Fibroblast of pulmonary artery (primary cell): ENCODE results near the gene YJU2.

Experiments used
- DNase-seq: peaks from one replicate; pipeline ENCODE4 v3.0.0-alpha.2; 2010; ENCODE audit warnings: low read depth
- H3K4me3 ChIP-seq: replicated peaks from 2 replicates; pipeline ENCODE4 v1.5.1; 2011; ENCODE audit warnings: low read depth, mild to moderate bottlenecking, control low read depth, low read length, moderate library complexity
- TF ChIP-seq, protein P1 (sequence below): IDR thresholded peaks from 2 replicates; pipeline ENCODE4 v1.5.1; 2011; ENCODE audit warnings: mild to moderate bottlenecking, control low read depth, low read length, inconsistent platforms; ENCODE audit errors: missing control alignments

The YJU2 gene

DNA sequence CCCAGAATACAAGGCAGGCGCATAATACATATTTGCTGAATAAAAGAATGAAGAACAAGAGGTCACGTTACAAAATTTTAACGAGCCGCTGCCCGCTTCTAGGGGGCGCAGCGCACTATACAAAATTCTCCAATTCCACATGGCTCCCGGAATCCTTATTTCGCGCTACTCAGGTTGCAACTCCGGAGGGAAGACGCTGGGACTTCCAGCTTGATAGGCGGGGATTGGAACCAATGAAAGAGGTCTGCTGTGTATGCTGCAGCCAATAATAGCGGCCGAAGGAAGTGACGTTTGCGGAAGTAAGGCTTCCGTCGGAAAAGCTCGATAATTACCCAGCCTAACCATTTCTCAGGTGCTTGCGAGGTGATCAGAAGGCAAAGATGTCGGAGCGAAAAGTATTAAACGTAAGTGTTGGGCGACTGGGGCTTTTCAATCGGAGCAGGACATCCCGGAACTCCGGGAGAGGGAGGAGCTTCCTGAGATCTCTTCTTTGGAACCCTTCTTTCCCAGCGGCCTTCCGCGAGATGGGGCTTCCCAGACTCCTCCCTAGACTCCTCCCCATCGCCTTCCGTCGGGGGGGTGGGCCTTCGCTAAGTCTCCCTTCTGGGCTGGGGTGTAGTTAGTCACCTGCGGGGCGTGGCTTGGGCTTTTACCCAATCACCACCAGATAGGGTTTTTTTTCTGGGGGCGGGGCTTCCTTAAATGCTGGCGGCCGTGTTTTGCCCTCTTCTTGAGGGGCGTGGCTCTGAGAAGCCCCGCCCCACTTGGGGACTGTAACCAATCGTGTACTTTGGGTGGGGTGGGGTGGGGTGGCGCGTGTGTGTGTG lies at the start of gene YJU2:
YJU2 (plus strand) TSS at position 314 of the 827 bp plus-strand sequence; CDS start at position 381, 67 bp downstream.
- peak within 1 kb of the TSS; percentile 81 for H3K4me3 ChIP-seq
- TF ChIP-seq, protein P1, sequence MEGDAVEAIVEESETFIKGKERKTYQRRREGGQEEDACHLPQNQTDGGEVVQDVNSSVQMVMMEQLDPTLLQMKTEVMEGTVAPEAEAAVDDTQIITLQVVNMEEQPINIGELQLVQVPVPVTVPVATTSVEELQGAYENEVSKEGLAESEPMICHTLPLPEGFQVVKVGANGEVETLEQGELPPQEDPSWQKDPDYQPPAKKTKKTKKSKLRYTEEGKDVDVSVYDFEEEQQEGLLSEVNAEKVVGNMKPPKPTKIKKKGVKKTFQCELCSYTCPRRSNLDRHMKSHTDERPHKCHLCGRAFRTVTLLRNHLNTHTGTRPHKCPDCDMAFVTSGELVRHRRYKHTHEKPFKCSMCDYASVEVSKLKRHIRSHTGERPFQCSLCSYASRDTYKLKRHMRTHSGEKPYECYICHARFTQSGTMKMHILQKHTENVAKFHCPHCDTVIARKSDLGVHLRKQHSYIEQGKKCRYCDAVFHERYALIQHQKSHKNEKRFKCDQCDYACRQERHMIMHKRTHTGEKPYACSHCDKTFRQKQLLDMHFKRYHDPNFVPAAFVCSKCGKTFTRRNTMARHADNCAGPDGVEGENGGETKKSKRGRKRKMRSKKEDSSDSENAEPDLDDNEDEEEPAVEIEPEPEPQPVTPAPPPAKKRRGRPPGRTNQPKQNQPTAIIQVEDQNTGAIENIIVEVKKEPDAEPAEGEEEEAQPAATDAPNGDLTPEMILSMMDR: peak; percentile 50
- peak; percentile 100 for DNase-seq

DNA sequence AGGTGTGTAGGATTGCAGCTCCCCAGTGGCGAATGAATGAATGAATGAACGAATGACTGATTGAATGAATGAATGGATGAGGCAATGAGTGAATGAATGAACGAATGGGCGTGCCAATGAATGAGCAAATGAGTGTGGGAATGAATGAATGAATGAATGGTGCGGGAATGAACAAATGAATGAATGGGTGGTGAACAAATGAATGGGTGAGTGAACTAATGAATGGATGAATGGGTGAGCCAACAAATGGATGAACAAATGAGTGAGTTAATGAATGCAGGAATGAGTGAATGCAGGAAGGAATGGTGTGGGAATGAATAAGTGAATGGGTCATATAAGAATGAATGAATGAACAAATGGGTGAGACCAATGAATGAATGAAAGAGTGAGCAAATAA lies 49.7 kb upstream of the YJU2 start:
- TF ChIP-seq, protein P1: no peak
- DNase-seq: no peak
- H3K4me3 ChIP-seq: no peak overlapping the region

DNA sequence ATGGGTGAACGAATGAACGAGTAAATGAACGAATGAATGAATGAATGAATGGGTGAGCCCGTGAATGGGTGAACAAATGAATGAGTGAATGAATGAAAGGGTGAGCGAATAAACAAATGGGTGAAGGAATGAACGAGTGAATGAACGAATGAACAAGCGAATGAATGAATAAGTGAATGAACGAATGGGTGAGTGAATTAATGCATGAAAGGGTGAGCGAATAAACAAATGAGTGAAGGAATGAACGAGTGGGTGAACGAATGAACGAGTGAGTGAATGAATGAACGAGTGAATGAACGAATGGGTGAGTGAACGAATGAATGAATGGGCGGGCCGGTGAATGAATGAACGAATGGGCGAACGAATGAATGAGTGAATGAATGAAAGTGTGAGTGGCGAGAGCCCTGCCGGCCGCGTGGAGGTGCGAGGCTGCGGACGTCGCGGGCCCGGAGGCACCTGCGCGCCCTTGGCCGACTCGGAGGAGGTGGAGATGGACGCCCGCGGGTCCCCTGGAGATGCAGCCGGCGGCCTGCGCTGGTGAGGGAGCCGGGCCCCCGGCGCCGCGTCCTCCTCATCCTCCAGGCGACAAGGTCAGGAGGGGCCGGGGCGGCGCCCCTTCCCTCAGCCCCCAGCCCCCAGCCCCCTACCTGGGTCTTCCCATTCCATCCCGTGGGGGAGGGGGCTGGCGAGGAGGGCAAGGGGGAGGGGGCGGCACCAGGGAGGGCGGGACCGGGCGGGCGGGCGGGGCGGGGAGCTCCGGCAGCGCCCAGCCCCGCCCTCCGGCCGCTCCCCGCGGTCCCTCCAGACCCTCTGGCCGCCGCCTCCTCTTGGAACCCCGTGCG lies 49.0 kb upstream of the YJU2 start:
- TF ChIP-seq, protein P1: no peak
- DNase-seq: peak; percentile 10
- no peak overlapping the region for H3K4me3 ChIP-seq

DNA sequence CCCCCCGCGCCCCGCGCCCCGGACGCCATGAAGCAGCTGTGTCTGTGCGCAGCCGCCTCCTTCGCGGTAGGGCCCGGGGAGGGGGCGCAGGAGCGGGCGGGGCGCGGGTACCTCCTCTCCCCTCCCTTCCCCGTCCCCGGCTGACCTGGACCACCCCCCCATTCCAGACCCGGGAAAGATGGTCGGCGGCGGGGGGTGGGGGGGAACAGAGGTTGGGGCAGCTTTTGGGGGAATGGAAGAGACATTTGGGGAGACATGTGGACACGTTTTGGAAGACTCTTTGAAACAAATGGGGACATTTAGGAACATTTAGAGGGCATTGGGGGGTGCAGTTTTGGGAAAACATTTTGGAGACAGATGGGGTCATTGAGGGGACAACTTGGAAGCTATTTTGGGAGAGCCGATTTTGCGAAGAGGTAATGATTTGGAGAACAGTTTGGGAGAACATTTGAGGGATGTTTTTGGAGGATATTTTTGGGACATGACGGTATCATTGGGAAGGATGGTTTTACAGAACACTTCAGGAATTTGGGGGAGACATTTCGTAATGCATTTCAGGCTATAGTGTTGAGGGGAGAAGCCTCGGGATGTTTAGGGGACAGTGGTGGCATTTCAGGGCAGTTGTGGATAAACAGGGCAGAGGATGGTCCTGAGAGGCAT lies 48.3 kb upstream of the YJU2 start:
- DNase-seq: no peak
- TF ChIP-seq, protein P1: no peak
- H3K4me3 ChIP-seq: no peak overlapping the region

- no peak for DNase-seq
- TF ChIP-seq, protein P1: no peak
- H3K4me3 ChIP-seq: no peak overlapping the region
These were observed 47.1 kb upstream of the YJU2 start for GRCh38 chr19:4199699-4200293.

- no peak overlapping the region for H3K4me3 ChIP-seq
- TF ChIP-seq, protein P1: no peak
- no peak for DNase-seq
These were observed 45.8 kb upstream of the YJU2 start for GRCh38 chr19:4200940-4201542.
